SH-SY5Y (cell line): Measurements from ENCODE around the gene RAB3D.

Experiments used
- GATA2 ChIP-seq: IDR thresholded peaks from 2 replicates; pipeline ENCODE4 v1.6.1; 2011; ENCODE audit warnings: mild to moderate bottlenecking, low read depth, low read length
- GATA3 ChIP-seq: IDR thresholded peaks from 2 replicates; pipeline ENCODE4 v1.6.1; 2011; ENCODE audit warnings: low read depth, mild to moderate bottlenecking, low read length, moderate library complexity

DNA sequence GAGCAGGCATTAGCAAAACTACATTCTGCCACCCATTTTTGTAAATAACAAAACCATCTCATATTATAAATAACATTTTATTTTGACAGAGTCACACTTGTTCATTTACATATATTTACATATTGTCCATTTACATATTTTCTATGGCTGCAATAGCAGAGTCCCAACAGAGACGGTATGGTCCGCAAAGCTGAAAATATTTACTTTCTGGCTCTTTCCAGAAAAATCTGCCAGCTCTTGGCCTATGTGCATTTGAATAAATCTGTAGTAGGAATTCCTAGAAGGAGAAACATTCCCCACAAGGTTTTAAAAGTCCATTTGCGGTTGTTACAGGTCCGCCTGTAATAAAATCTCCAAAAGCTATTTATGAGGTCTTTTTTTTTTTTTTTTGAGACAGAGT is 49.2 kb downstream of the RAB3D start:
- no peak for TF ChIP-seq GATA2
- no peak for TF ChIP-seq GATA3
